Measurements from ENCODE around the gene DNAH12. TPM values are rescaled to one million over a fixed set of nuclear protein-coding genes. Genes with fewer than 3 reads are reported as not detected.

Gene DNAH12, protein sequence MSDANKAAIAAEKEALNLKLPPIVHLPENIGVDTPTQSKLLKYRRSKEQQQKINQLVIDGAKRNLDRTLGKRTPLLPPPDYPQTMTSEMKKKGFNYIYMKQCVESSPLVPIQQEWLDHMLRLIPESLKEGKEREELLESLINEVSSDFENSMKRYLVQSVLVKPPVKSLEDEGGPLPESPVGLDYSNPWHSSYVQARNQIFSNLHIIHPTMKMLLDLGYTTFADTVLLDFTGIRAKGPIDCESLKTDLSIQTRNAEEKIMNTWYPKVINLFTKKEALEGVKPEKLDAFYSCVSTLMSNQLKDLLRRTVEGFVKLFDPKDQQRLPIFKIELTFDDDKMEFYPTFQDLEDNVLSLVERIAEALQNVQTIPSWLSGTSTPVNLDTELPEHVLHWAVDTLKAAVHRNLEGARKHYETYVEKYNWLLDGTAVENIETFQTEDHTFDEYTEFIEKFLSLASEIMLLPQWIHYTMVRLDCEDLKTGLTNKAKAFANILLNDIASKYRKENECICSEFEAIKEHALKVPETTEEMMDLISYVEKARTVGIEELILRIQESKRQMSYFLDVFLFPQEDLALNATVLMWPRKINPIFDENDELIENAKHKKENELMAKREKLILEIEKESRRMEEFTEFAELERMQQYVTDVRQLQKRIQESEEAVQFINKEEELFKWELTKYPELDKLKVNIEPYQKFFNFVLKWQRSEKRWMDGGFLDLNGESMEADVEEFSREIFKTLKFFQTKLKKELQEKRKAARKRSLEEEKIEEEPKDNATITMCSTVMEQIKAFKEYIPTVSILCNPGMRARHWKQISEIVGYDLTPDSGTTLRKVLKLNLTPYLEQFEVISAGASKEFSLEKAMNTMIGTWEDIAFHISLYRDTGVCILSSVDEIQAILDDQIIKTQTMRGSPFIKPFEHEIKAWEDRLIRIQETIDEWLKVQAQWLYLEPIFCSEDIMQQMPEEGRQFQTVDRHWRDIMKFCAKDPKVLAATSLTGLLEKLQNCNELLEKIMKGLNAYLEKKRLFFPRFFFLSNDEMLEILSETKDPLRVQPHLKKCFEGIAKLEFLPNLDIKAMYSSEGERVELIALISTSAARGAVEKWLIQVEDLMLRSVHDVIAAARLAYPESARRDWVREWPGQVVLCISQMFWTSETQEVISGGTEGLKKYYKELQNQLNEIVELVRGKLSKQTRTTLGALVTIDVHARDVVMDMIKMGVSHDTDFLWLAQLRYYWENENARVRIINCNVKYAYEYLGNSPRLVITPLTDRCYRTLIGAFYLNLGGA (N-terminal part only)
- not detected for total RNA-seq (2021; ENCODE audit: unreplicated experiment)
- 0.22 TPM in 1 of 2 replicates, not detected in the other for polyA plus RNA-seq (2012)
- percentile 13 among the genes with signal in this experiment for Bru-seq, nascent RNA
- percentile 17 among the genes with signal in this experiment for BruChase-seq, experiment 1, labeled RNA remaining after a 6-hour chase
- BruChase-seq, experiment 2, labeled RNA remaining after a 2-hour chase, result percentile 16 among the genes with signal in this experiment
- long read RNA-seq, partial matches to known transcripts, result 0 of 1 reads
- long read RNA-seq, other reads (novel, unspliced or antisense), result 1 of 1 reads

DNA sequence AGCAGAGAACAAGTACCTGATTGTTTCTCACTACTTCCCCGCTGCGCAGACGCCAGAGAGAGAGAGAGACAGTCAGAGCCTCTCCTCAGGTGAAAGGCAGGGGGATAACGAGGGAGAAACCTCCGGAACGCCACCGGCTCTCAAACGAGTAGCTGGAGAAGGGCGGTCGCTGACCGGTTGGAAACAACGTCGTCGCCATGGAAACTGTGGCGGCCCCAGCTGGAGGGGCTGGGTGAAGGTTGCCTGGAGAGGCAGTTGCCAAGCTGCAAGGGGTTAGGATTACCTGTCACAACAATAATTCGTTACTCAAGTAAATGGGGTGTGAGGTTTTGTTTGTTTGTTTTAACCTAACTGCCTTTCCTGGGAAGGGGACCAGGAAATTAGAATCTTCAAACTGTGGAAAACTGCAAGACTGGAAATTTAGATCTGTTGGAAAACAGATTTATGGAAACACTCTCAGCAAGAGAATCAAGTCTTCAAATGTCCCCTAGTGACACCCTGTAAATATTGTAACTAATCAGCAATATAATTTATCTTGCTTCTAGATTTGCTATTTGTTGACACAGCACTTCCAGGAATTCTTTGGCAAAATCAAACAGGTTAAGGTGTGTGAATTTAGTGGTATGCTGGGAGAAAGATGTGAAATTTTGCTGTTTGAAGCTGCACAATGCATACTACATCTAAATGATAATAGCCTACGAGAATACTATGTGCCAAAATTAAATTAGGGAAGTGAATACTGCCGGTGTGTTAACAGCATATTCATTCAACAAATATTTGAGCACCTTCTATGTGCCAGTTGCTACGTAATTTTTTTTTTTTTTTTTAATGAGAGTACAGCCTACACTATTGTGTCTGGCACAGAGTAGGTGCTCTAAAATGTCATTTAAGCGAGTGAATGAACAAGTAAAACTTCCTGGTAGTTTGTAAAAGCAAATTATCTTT lies at the start of gene DNAH12:
DNAH12 (minus strand) TSS at position 164 of the 945 bp plus-strand sequence. CDS start 1,474 bp downstream, outside the sequence.
- no peak within 1 kb of the TSS for H2AFZ ChIP-seq (ENCODE audit: low read depth, low read length, poor library complexity, severe bottlenecking)
- no peaks in the 10 kb centered on the region for H3K79me2 ChIP-seq (ENCODE audit: insufficient read depth, low read length)
- DNase-seq (ENCODE audit: low read depth, low spot score) (no peak), ATAC-seq (peak; percentile 46; the same call in 1 of the 2 replicates)
- BruUV-seq (replicated peaks), result no TSS peak
- H3K9me3 ChIP-seq (ENCODE audit: control insufficient read depth in 1 of 2, insufficient read depth in 1 of 2, low read depth in 1 of 2, low read length in 2 of 2), result no peaks in the 10 kb centered on the region
- no peaks in the 10 kb centered on the region for H3K9me2 ChIP-seq (ENCODE audit: insufficient read depth)
- no peak within 1 kb of the TSS for H3K27ac ChIP-seq (ENCODE audit: low read depth, low read length)
- H3K4me3 ChIP-seq (replicated peaks in 1 of 2; ENCODE audit: low read depth in 1 of 2, low read length in 2 of 2), result 0 out of 4 replicates have a peak within 1 kb of the TSS, but pooled peaks of 1 of the 2 experiments have one; percentile 7
- ChIA-PET CTCF (no interaction called here), POLR2A (no interaction called here), RAD21 (ENCODE audit: low non-redundant PET in 1 of 2, low total read pairs in 2 of 2, uncharacterized antibody in 2 of 2, unreplicated experiment in 2 of 2) (no interaction called here)
- H3K36me3 ChIP-seq (ENCODE audit: control insufficient read depth in 1 of 2, insufficient read depth in 2 of 2, low read length in 2 of 2), result no peaks in the 10 kb centered on the region
- H3K9ac ChIP-seq (ENCODE audit: low read length), result no peak within 1 kb of the TSS
- no peaks in the 10 kb centered on the region for H4K20me1 ChIP-seq (ENCODE audit: insufficient read depth)
- intact Hi-C loops (cut with micrococcal nuclease), result no loop called here
- TF ChIP-seq EGR1 (IDR thresholded peaks at IDR 0.05; ENCODE audit: low read depth), result no peak
- TF ChIP-seq ZNF274 (IDR thresholded peaks at IDR 0.05; ENCODE audit: low read depth, low read length), result no peak
- TF ChIP-seq FOSL1 (IDR thresholded peaks at IDR 0.05; ENCODE audit: low read depth), result no peak
- peaks cover 0 to 5% of the 10 kb centered on the region in 2 experiments; a peak in 1 of 4 replicates for H3K4me1 ChIP-seq (ENCODE audit: control insufficient read depth in 1 of 2, insufficient read depth in 2 of 2, low read length in 2 of 2)
- no peaks in the 10 kb centered on the region for H3K27me3 ChIP-seq (ENCODE audit: insufficient read depth, low read length)
- peak within 1 kb of the TSS; percentile 32 for H3K4me2 ChIP-seq (ENCODE audit: low read length)

All from HCT116 (cell line).